ENCODE results near the gene ANKRD29. TPM values are rescaled to one million over a fixed set of nuclear protein-coding genes. Genes with fewer than 3 reads are reported as not detected.

Gene ANKRD29
- total and polyA plus RNA-seq, 4 experiments from 2014 or later, result 0.91 to 1.3 TPM; not detected in 2

GRCh38 chr18:23661735-23662308, 889 bp downstream of the ANKRD29 start:
- Mint-ChIP-seq H3K27ac (peak overlapping the region in 4 of 7 donors; percentile 4 to 75 (median 39)), H3K36me3 (no peaks in the 10 kb centered on the region), H3K4me1 (peaks cover 17 to 39% (median 27%) of the 10 kb centered on the region in 4 donors), H3K27me3 (peaks cover 15 to 17% of the 10 kb centered on the region in 2 donors), H3K4me3 (peak overlapping the region; percentile 63 to 89 (median 84)), H3K9me3 (no peaks in the 10 kb centered on the region)
- ChIA-PET CTCF (ENCODE audit: partially characterized antibody) (interaction anchor here (0.7 to 2.2 kb wide), 4 partner anchors 11 to 41 kb away, joined by 3 to 8 read pairs (median 4); no protein-coding TSS in a partner anchor), POLR2A (ENCODE audit: partially characterized antibody) (no interaction called here)
- Histone ChIP-seq H3K27ac (ENCODE audit: low read depth, low read length) (no peak overlapping the region), H3K9me3 (ENCODE audit: control insufficient read depth in 1 of 2, low read length in 2 of 2) (no peaks in the 10 kb centered on the region), H3K4me1 (ENCODE audit: insufficient read depth, low read length) (peaks cover 26% of the 10 kb centered on the region), H3K27me3 (ENCODE audit: insufficient read depth, low read length) (peaks cover 8% of the 10 kb centered on the region), H3K4me3 (ENCODE audit: low read length in 2 of 2) (peak overlapping the region; percentile 21 to 38), H3K36me3 (ENCODE audit: insufficient read depth, low read length) (no peaks in the 10 kb centered on the region)
- intact Hi-C loops (cut with micrococcal nuclease), result loop anchor here (1.0 kb wide), 1 partner anchor 8 kb away; no protein-coding TSS in a partner anchor
- peak in 2 of 5 donors; percentile 2 to 8 for DNase-seq

- Histone ChIP-seq H3K36me3 (ENCODE audit: insufficient read depth, low read length) (no peaks in the 10 kb centered on the region), H3K27ac (ENCODE audit: low read depth, low read length) (no peak overlapping the region), H3K4me3 (ENCODE audit: low read length in 2 of 2) (no peak overlapping the region), H3K4me1 (ENCODE audit: insufficient read depth, low read length) (peaks cover 22% of the 10 kb centered on the region), H3K9me3 (ENCODE audit: control insufficient read depth in 1 of 2, low read length in 2 of 2) (no peaks in the 10 kb centered on the region), H3K27me3 (ENCODE audit: insufficient read depth, low read length) (peaks cover 8% of the 10 kb centered on the region)
- intact Hi-C loops (cut with micrococcal nuclease), result no loop called here
- ChIA-PET POLR2A (ENCODE audit: partially characterized antibody) (no interaction called here), CTCF (ENCODE audit: partially characterized antibody) (no interaction called here)
- H3K27me3 Mint-ChIP-seq, result peaks cover 15 to 18% of the 10 kb centered on the region in 2 donors
- no peak overlapping the region for H3K4me3 Mint-ChIP-seq
- no peak for DNase-seq
- no peaks in the 10 kb centered on the region for H3K36me3 Mint-ChIP-seq
- H3K27ac Mint-ChIP-seq, result no peak overlapping the region
- H3K4me1 Mint-ChIP-seq, result peaks cover 12 to 23% (median 18%) of the 10 kb centered on the region in 4 donors
- H3K9me3 Mint-ChIP-seq, result no peaks in the 10 kb centered on the region
These were observed 4.4 kb downstream of the ANKRD29 start for GRCh38 chr18:23658285-23658684.

GRCh38 chr18:23652232-23652631, 10.5 kb downstream of the ANKRD29 start:
- no peaks in the 10 kb centered on the region for H3K36me3 ChIP-seq (ENCODE audit: insufficient read depth, low read length)
- no peak overlapping the region for H3K27ac ChIP-seq (ENCODE audit: low read depth, low read length)
- Mint-ChIP-seq H3K27me3 (peaks cover 0 to 4% of the 10 kb centered on the region in 2 donors), H3K4me1 (peaks cover 0 to 5% (median 0%) of the 10 kb centered on the region in 4 donors), H3K9me3 (peaks cover 0 to 2% (median 0%) of the 10 kb centered on the region in 8 donors), H3K27ac (no peak overlapping the region), H3K4me3 (no peak overlapping the region), H3K36me3 (no peaks in the 10 kb centered on the region)
- no peaks in the 10 kb centered on the region for H3K4me1 ChIP-seq (ENCODE audit: insufficient read depth, low read length)
- H3K4me3 ChIP-seq (ENCODE audit: low read length in 2 of 2), result no peak overlapping the region
- no peaks in the 10 kb centered on the region for H3K27me3 ChIP-seq (ENCODE audit: insufficient read depth, low read length)
- POLR2A ChIA-PET (ENCODE audit: partially characterized antibody), result interaction anchor here (0.6 kb wide), 1 partner anchor 19 kb away, joined by 3 read pairs; no protein-coding TSS in a partner anchor
- intact Hi-C loops (cut with micrococcal nuclease), result no loop called here
- CTCF ChIA-PET (ENCODE audit: partially characterized antibody), result interaction anchor here (1.5 kb wide), 1 partner anchor 17 kb away, joined by 5 read pairs; no protein-coding TSS in a partner anchor
- H3K9me3 ChIP-seq (ENCODE audit: control insufficient read depth in 1 of 2, low read length in 2 of 2), result no peaks in the 10 kb centered on the region
- DNase-seq, result no peak

- no peaks in the 10 kb centered on the region for H3K27me3 ChIP-seq (ENCODE audit: insufficient read depth, low read length)
- no peak overlapping the region for H3K27ac ChIP-seq (ENCODE audit: low read depth, low read length)
- POLR2A ChIA-PET (ENCODE audit: partially characterized antibody), result no interaction called here
- CTCF ChIA-PET (ENCODE audit: partially characterized antibody), result interaction anchor here (1.2 to 1.5 kb wide), 3 partner anchors 10 to 16 kb away, joined by 3 to 5 read pairs (median 3); no protein-coding TSS in a partner anchor
- Mint-ChIP-seq H3K27ac (no peak overlapping the region), H3K36me3 (no peaks in the 10 kb centered on the region), H3K4me3 (no peak overlapping the region), H3K9me3 (peaks cover 0 to 2% (median 0%) of the 10 kb centered on the region in 8 donors), H3K4me1 (peaks cover 0 to 5% (median 0%) of the 10 kb centered on the region in 4 donors), H3K27me3 (no peaks in the 10 kb centered on the region)
- no peaks in the 10 kb centered on the region for H3K9me3 ChIP-seq (ENCODE audit: control insufficient read depth in 1 of 2, low read length in 2 of 2)
- DNase-seq, result no peak
- intact Hi-C loops (cut with micrococcal nuclease), result no loop called here
- H3K36me3 ChIP-seq (ENCODE audit: insufficient read depth, low read length), result no peaks in the 10 kb centered on the region
- no peaks in the 10 kb centered on the region for H3K4me1 ChIP-seq (ENCODE audit: insufficient read depth, low read length)
- H3K4me3 ChIP-seq (ENCODE audit: low read length in 2 of 2), result no peak overlapping the region
These were observed 11.5 kb downstream of the ANKRD29 start for GRCh38 chr18:23650968-23651927.

- intact Hi-C loops (cut with micrococcal nuclease), result no loop called here
- Histone ChIP-seq H3K4me3 (ENCODE audit: low read length in 2 of 2) (no peak overlapping the region), H3K4me1 (ENCODE audit: insufficient read depth, low read length) (no peaks in the 10 kb centered on the region), H3K9me3 (ENCODE audit: control insufficient read depth in 1 of 2, low read length in 2 of 2) (no peaks in the 10 kb centered on the region), H3K36me3 (ENCODE audit: insufficient read depth, low read length) (no peaks in the 10 kb centered on the region), H3K27ac (ENCODE audit: low read depth, low read length) (no peak overlapping the region), H3K27me3 (ENCODE audit: insufficient read depth, low read length) (no peaks in the 10 kb centered on the region)
- no peaks in the 10 kb centered on the region for H3K27me3 Mint-ChIP-seq
- no peak for DNase-seq
- peaks cover 0 to 2% (median 0%) of the 10 kb centered on the region in 8 donors for H3K9me3 Mint-ChIP-seq
- CTCF ChIA-PET (ENCODE audit: partially characterized antibody), result no interaction called here
- H3K27ac Mint-ChIP-seq, result no peak overlapping the region
- no peaks in the 10 kb centered on the region for H3K36me3 Mint-ChIP-seq
- no peak overlapping the region for H3K4me3 Mint-ChIP-seq
- H3K4me1 Mint-ChIP-seq, result peaks cover 0 to 5% (median 0%) of the 10 kb centered on the region in 4 donors
- POLR2A ChIA-PET (ENCODE audit: partially characterized antibody), result no interaction called here
These were observed 13.6 kb downstream of the ANKRD29 start for GRCh38 chr18:23648940-23649607.

GRCh38 chr18:23648456-23648855, 14.3 kb downstream of the ANKRD29 start:
- no peak for DNase-seq
- Mint-ChIP-seq H3K36me3 (no peaks in the 10 kb centered on the region), H3K27ac (no peak overlapping the region), H3K27me3 (no peaks in the 10 kb centered on the region), H3K4me3 (no peak overlapping the region), H3K9me3 (peaks cover 0 to 2% (median 0%) of the 10 kb centered on the region in 8 donors), H3K4me1 (peaks cover 0 to 5% (median 0%) of the 10 kb centered on the region in 4 donors)
- Histone ChIP-seq H3K4me3 (ENCODE audit: low read length in 2 of 2) (no peak overlapping the region), H3K9me3 (ENCODE audit: control insufficient read depth in 1 of 2, low read length in 2 of 2) (no peaks in the 10 kb centered on the region), H3K27me3 (ENCODE audit: insufficient read depth, low read length) (no peaks in the 10 kb centered on the region), H3K27ac (ENCODE audit: low read depth, low read length) (no peak overlapping the region), H3K4me1 (ENCODE audit: insufficient read depth, low read length) (no peaks in the 10 kb centered on the region), H3K36me3 (ENCODE audit: insufficient read depth, low read length) (no peaks in the 10 kb centered on the region)
- CTCF ChIA-PET (ENCODE audit: partially characterized antibody), result no interaction called here
- POLR2A ChIA-PET (ENCODE audit: partially characterized antibody), result no interaction called here
- intact Hi-C loops (cut with micrococcal nuclease), result no loop called here

GRCh38 chr18:23646282-23646681, 16.4 kb downstream of the ANKRD29 start:
- intact Hi-C loops (cut with micrococcal nuclease), result no loop called here
- H3K27me3 Mint-ChIP-seq, result no peaks in the 10 kb centered on the region
- CTCF ChIA-PET (ENCODE audit: partially characterized antibody), result no interaction called here

More at GRCh38 chr18:23646282-23646681, 16.4 kb downstream of the ANKRD29 start:
- Mint-ChIP-seq H3K9me3 (peaks cover 0 to 5% (median 0%) of the 10 kb centered on the region in 8 donors), H3K36me3 (no peaks in the 10 kb centered on the region), H3K4me1 (peaks cover 0 to 5% (median 0%) of the 10 kb centered on the region in 4 donors), H3K27ac (peak overlapping the region in 1 of 7 donors; percentile 21), H3K4me3 (no peak overlapping the region)
- Histone ChIP-seq H3K4me3 (ENCODE audit: low read length in 2 of 2) (no peak overlapping the region), H3K4me1 (ENCODE audit: insufficient read depth, low read length) (no peaks in the 10 kb centered on the region), H3K27ac (ENCODE audit: low read depth, low read length) (no peak overlapping the region), H3K36me3 (ENCODE audit: insufficient read depth, low read length) (no peaks in the 10 kb centered on the region), H3K9me3 (ENCODE audit: control insufficient read depth in 1 of 2, low read length in 2 of 2) (no peaks in the 10 kb centered on the region), H3K27me3 (ENCODE audit: insufficient read depth, low read length) (no peaks in the 10 kb centered on the region)
- POLR2A ChIA-PET (ENCODE audit: partially characterized antibody), result no interaction called here
- DNase-seq, result no peak

Measured in CD4-positive, alpha-beta memory T cell (primary cell).